Measurements from ENCODE around the gene NACC2. TPM values are rescaled to one million over a fixed set of nuclear protein-coding genes. Genes with fewer than 3 reads are reported as not detected.

The NACC2 gene
- total RNA-seq, 1 donor from 2014 or later, result 3.9 TPM

DNA sequence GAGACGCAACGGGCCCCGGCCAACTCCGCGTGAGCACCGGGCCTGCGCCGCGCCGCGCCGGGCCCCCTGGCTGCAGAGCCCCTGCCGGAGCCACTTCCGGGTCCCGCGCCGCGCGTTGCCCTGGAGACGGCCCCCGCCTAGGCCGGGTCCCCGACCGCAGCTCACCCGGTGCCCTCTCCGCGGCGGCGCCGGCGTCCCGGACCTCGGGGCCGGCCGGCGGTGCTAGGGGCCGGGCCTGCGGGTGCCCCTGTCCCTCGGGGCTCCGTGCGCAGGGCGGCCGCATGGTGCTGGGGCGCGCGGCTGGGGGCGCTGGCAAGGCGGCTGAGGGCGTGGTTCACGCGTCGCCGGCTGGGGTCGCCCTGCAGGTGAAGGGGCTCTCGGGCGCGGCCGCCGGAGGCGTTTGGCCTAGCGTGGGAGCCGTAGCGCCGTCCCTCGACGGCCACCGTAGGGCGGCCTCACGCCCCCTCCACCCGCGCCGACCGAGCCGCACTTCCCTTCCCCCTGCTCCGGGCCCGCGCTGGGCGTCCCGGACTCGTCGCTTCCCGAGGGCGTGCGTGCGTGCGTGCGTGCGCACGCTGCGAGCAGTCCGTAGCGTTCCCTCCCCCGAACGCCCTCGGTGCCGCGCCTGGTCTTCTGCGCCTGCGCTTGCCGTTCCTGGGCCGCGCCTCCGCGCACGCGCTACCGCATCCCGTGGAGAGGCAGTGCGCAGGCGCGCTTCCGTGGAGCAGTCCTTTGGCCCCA lies 23.4 kb upstream of the NACC2 start, which contains the start of gene TMEM250:
TSS of gene TMEM250 (minus strand) at position 556 of the 741 bp plus-strand sequence. CDS start 1,975 bp downstream, outside the sequence.
- H3K4me3 Mint-ChIP-seq (ENCODE audit: unreplicated experiment), result peak within 1 kb of the TSS; percentile 79
- H3K4me1 Mint-ChIP-seq (ENCODE audit: low read depth, unreplicated experiment), result no peaks in the 10 kb centered on the region
- H3K27me3 Mint-ChIP-seq (ENCODE audit: unreplicated experiment), result peaks cover 2% of the 10 kb centered on the region
- H3K27ac Mint-ChIP-seq (ENCODE audit: unreplicated experiment), result peak within 1 kb of the TSS; percentile 75
- no peaks in the 10 kb centered on the region for H3K36me3 Mint-ChIP-seq (ENCODE audit: unreplicated experiment)
- H3K9me3 Mint-ChIP-seq (ENCODE audit: unreplicated experiment), result no peaks in the 10 kb centered on the region
- TF ChIP-seq CTCF (IDR thresholded peaks at IDR 0.05; ENCODE audit: partially characterized antibody, unreplicated experiment), result no peak
- peak; percentile 97 for DNase-seq

- DNase-seq, result no peak
- Mint-ChIP-seq H3K4me3 (ENCODE audit: unreplicated experiment) (peak overlapping the region; percentile 79), H3K4me1 (ENCODE audit: low read depth, unreplicated experiment) (no peaks in the 10 kb centered on the region), H3K36me3 (ENCODE audit: unreplicated experiment) (no peaks in the 10 kb centered on the region), H3K27me3 (ENCODE audit: unreplicated experiment) (peaks cover 2% of the 10 kb centered on the region), H3K27ac (ENCODE audit: unreplicated experiment) (peak overlapping the region; percentile 75), H3K9me3 (ENCODE audit: unreplicated experiment) (no peaks in the 10 kb centered on the region)
- TF ChIP-seq CTCF (IDR thresholded peaks at IDR 0.05; ENCODE audit: partially characterized antibody, unreplicated experiment), result no peak
Observed at GRCh38 chr9:136117916-136118319, 22.8 kb upstream of the NACC2 start.

DNA sequence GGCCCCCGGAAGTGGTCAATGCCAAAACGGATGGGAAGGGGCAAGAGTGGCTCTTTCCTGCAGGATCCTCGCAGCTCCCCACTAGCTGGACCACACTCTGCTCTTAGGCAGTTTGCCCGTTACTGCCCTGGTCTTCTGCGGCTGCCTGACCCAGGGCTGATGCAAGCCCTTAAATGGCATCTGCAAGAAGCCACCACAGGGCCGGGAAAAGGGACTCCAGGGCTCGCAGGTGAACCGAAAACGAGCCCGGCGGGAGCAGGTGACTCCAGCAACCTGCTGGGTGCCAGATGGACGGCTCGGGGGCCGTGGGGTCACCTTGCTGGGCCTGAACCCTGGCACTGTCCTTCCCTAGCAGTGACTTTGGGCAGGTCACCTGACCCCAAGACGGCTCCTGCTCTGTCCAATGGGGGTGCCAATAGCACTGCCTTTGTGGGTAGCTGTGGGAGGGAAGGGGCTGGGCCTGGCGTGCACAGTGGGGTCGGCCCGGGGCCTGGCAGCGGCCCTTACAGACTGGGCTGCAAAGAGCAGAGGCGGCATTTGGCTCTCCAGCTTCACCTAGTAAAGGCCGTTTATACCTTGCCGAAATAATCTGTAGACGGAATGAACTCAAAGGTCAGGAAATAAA lies 22.3 kb upstream of the NACC2 start:
- no peaks in the 10 kb centered on the region for H3K9me3 Mint-ChIP-seq (ENCODE audit: unreplicated experiment)
- H3K27me3 Mint-ChIP-seq (ENCODE audit: unreplicated experiment), result peaks cover under 1% of the 10 kb centered on the region
- no peak for TF ChIP-seq CTCF (IDR thresholded peaks at IDR 0.05; ENCODE audit: partially characterized antibody, unreplicated experiment)
- DNase-seq, result no peak
- H3K27ac Mint-ChIP-seq (ENCODE audit: unreplicated experiment), result peak overlapping the region; percentile 75
- no peaks in the 10 kb centered on the region for H3K36me3 Mint-ChIP-seq (ENCODE audit: unreplicated experiment)
- peak overlapping the region; percentile 79 for H3K4me3 Mint-ChIP-seq (ENCODE audit: unreplicated experiment)
- no peaks in the 10 kb centered on the region for H3K4me1 Mint-ChIP-seq (ENCODE audit: low read depth, unreplicated experiment)

DNA sequence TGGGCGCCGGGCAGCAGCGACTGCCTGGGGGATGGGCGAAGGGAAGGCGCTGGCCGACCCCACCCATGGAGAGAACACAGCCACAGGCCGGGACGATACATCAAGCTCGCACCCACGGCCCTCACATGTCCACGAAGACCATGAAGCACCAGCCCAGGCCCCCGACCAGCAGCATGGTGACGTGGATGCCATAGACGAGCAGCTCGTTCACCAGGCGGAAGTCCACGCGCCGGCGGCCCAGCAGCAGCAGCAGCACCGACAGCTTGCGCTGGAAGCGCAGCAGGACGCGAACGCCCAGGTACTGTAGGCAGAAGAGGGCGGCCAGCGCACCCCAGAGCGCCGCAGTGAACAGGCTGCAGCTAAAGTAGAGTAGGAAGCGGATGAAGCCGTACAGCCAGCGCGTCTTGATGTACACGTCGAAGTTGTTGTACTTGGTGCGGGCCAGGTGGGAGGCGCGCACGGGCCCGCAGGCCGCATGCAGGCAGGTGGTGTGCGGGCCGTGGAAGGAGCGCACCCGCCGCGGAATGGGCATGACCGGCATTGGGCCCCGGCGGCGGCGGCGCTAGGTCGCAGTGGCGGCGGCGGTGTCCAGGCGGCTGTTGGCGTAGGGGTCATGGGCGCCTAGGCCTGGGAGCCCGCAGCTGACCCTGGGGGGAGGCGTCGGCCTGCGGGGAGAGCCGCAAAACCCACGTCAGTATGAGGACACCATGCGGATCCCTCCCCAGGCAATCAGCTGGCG lies 21.4 kb upstream of the NACC2 start:
- no peaks in the 10 kb centered on the region for H3K4me1 Mint-ChIP-seq (ENCODE audit: low read depth, unreplicated experiment)
- no peak overlapping the region for H3K27ac Mint-ChIP-seq (ENCODE audit: unreplicated experiment)
- H3K36me3 Mint-ChIP-seq (ENCODE audit: unreplicated experiment), result no peaks in the 10 kb centered on the region
- TF ChIP-seq CTCF (IDR thresholded peaks at IDR 0.05; ENCODE audit: partially characterized antibody, unreplicated experiment), result no peak
- H3K4me3 Mint-ChIP-seq (ENCODE audit: unreplicated experiment), result no peak overlapping the region
- H3K9me3 Mint-ChIP-seq (ENCODE audit: unreplicated experiment), result no peaks in the 10 kb centered on the region
- DNase-seq, result no peak
- no peaks in the 10 kb centered on the region for H3K27me3 Mint-ChIP-seq (ENCODE audit: unreplicated experiment)
